GM12891 (cell line): ENCODE measurements around the gene ETNK2.
"Not testable (repeated sequence)": the region's sequence is repeated elsewhere in the genome, so short reads cannot be mapped to it uniquely, and the experiment has no call there.

ENCODE experiments used
- DNase-seq: peaks from one replicate; pipeline ENCODE4 v3.0.0; 2011; ENCODE audit warnings: low spot score; ENCODE audit not compliant: insufficient read length
- FAIRE-seq: peaks from 2 replicates; lab custom pipeline; 2011; peaks lifted over from hg19 to GRCh38; lab: Jason Lieb, UNC
- PAX5 ChIP-seq: IDR thresholded peaks from 2 replicates; pipeline ENCODE4 v1.6.1; 2011; ENCODE audit warnings: low read length, moderate library complexity, mild to moderate bottlenecking; ENCODE audit not compliant: insufficient read depth, severe bottlenecking
- POLR2A ChIP-seq: IDR thresholded peaks from 2 replicates; pipeline ENCODE4 v1.6.1; 2011; ENCODE audit warnings: low read depth, low read length, control low read depth
- POLR2AphosphoS5 ChIP-seq: IDR thresholded peaks from 2 replicates; pipeline ENCODE4 v1.6.1; 2011; ENCODE audit warnings: low read depth, low read length, control low read depth
- POU2F2 ChIP-seq: IDR thresholded peaks from 2 replicates; pipeline ENCODE4 v1.6.1; 2011; ENCODE audit warnings: low read depth, mild to moderate bottlenecking, control low read depth, low read length, moderate library complexity
- SPI1 ChIP-seq: IDR thresholded peaks from 2 replicates; pipeline ENCODE4 v1.6.1; 2011; ENCODE audit warnings: low read depth, low read length, control low read depth
- TAF1 ChIP-seq: IDR thresholded peaks from 2 replicates; pipeline ENCODE4 v1.6.1; 2011; ENCODE audit warnings: low read depth, low read length, control low read depth

ETNK2 gene

GRCh38 chr1:204106825-204107224 is 45.0 kb downstream of the ETNK2 start:
- DNase-seq (no peak), FAIRE-seq (no peak)
- TF ChIP-seq POLR2AphosphoS5 (no peak), SPI1 (no peak), POLR2A (no peak), PAX5 (no peak), TAF1 (no peak)

- DNase-seq (no peak), FAIRE-seq (no peak)
- TF ChIP-seq TAF1 (no peak), POLR2A (no peak), POU2F2 (no peak), PAX5 (no peak), SPI1 (no peak), POLR2AphosphoS5 (no peak)
Observed at GRCh38 chr1:204105131-204105515, 46.7 kb downstream of the ETNK2 start.

GRCh38 chr1:204104331-204105130 is 47.3 kb downstream of the ETNK2 start:
- DNase-seq (no peak), FAIRE-seq (no peak)
- no peak for TF ChIP-seq SPI1
- no peak for TF ChIP-seq PAX5
- TF ChIP-seq POLR2AphosphoS5, result no peak
- no peak for TF ChIP-seq TAF1

- DNase-seq, result no peak
- TF ChIP-seq TAF1, result no peak
- no peak for TF ChIP-seq SPI1
- no peak for TF ChIP-seq PAX5
- no peak for TF ChIP-seq POLR2AphosphoS5
- no peak for TF ChIP-seq POLR2A
- TF ChIP-seq POU2F2, result no peak
- no peak for FAIRE-seq
Observed at GRCh38 chr1:204103431-204103741, 48.5 kb downstream of the ETNK2 start.

- TF ChIP-seq SPI1 (no peak), POLR2AphosphoS5 (no peak)
- FAIRE-seq (no peak), DNase-seq (no peak)
Observed at GRCh38 chr1:204102739-204103430, 49.0 kb downstream of the ETNK2 start.

- FAIRE-seq, result no peak
- no peak for DNase-seq
- TF ChIP-seq PAX5, result no peak
- TF ChIP-seq SPI1, result no peak
- TF ChIP-seq POLR2AphosphoS5, result no peak
- no peak for TF ChIP-seq POLR2A
- no peak for TF ChIP-seq TAF1
- TF ChIP-seq POU2F2, result no peak
Observed at GRCh38 chr1:204102029-204102611, 49.7 kb downstream of the ETNK2 start.

GRCh38 chr1:204099754-204100153 is 52.1 kb downstream of the ETNK2 start:
- FAIRE-seq, DNase-seq: not testable (repeated sequence)

- FAIRE-seq (no peak), DNase-seq (no peak)
- no peak for TF ChIP-seq POLR2A
- no peak for TF ChIP-seq POU2F2
- no peak for TF ChIP-seq PAX5
- TF ChIP-seq POLR2AphosphoS5, result no peak
- TF ChIP-seq SPI1, result no peak
- TF ChIP-seq TAF1, result no peak
Observed at GRCh38 chr1:204098683-204099082, 53.2 kb downstream of the ETNK2 start.

GRCh38 chr1:204096931-204097330 is 54.9 kb downstream of the ETNK2 start:
- TF ChIP-seq SPI1 (no peak), POU2F2 (no peak), TAF1 (no peak), PAX5 (no peak), POLR2A (no peak)
- DNase-seq (no peak), FAIRE-seq (no peak)

- FAIRE-seq, result no peak
- DNase-seq, result no peak
- TF ChIP-seq POLR2A (no peak), PAX5 (no peak), SPI1 (no peak), TAF1 (no peak), POLR2AphosphoS5 (no peak), POU2F2 (no peak)
Observed at GRCh38 chr1:204094856-204095634, 56.8 kb downstream of the ETNK2 start.
